H9 (cell line): Measurements from ENCODE around the gene LINC01488. TPM values are rescaled to one million over a fixed set of nuclear protein-coding genes. Genes with fewer than 3 reads are reported as not detected.

Experiments used
- DNase-seq: peaks from one replicate; pipeline ENCODE4 v3.0.0-alpha.2; 2017
- H2AFZ ChIP-seq: one replicate; pipeline ENCODE4 v1.6.1; 2013; ENCODE audit warnings: mild to moderate bottlenecking, low read length, control low read depth, moderate library complexity
- H2AK5ac ChIP-seq: 2 replicates; pipeline ENCODE4 v1.6.1; 2013; ENCODE audit warnings: low read length, control low read depth, mixed read lengths; ENCODE audit not compliant: insufficient read length
- H2BK120ac ChIP-seq: one replicate; pipeline ENCODE4 v1.6.1; 2013; ENCODE audit warnings: low read depth, mild to moderate bottlenecking, low read length, control low read depth, inconsistent platforms; ENCODE audit not compliant: poor library complexity, severe bottlenecking
- H2BK12ac ChIP-seq: 2 replicates; pipeline ENCODE4 v1.6.1; 2013; ENCODE audit warnings: low read length, control low read depth, mixed read lengths, low read depth; ENCODE audit not compliant: insufficient read length
- H2BK15ac ChIP-seq: 2 replicates; pipeline ENCODE4 v1.6.1; 2013; ENCODE audit warnings: low read depth, low read length, control low read depth
- H2BK20ac ChIP-seq: one replicate; pipeline ENCODE4 v1.6.1; 2013; ENCODE audit warnings: low read depth, mild to moderate bottlenecking, low read length, control low read depth, inconsistent platforms; ENCODE audit not compliant: poor library complexity, severe bottlenecking
- H2BK5ac ChIP-seq: 2 replicates; pipeline ENCODE4 v1.6.1; 2013; ENCODE audit warnings: low read length, control low read depth, mixed read lengths; ENCODE audit not compliant: insufficient read length
- H3K14ac ChIP-seq: 2 replicates; pipeline ENCODE4 v1.6.1; 2013; ENCODE audit warnings: low read length, control low read depth; ENCODE audit not compliant: insufficient read depth
- H3K18ac ChIP-seq: 2 replicates; pipeline ENCODE4 v1.6.1; 2013; ENCODE audit warnings: low read depth, mild to moderate bottlenecking, mixed read lengths, low read length, control low read depth; ENCODE audit not compliant: insufficient read length
- H3K23ac ChIP-seq: 2 replicates; pipeline ENCODE4 v1.6.1; 2013; ENCODE audit warnings: low read length, control low read depth, mixed read lengths, low read depth; ENCODE audit not compliant: insufficient read length
- H3K23me2 ChIP-seq: 2 replicates; pipeline ENCODE4 v1.6.1; 2013; ENCODE audit warnings: low read depth, mild to moderate bottlenecking, mixed read lengths, low read length, control low read depth; ENCODE audit not compliant: insufficient read length, poor library complexity, severe bottlenecking
- H3K27ac ChIP-seq: 2 replicates; pipeline ENCODE4 v1.5.1; 2013; ENCODE audit warnings: low read length, control low read depth, mixed read lengths, low read depth; ENCODE audit not compliant: insufficient read length
- H3K27me3 ChIP-seq: 2 replicates; pipeline ENCODE4 v1.6.1; 2013; ENCODE audit warnings: low read length, control low read depth, inconsistent platforms; ENCODE audit not compliant: insufficient read depth
- H3K4ac ChIP-seq: 2 replicates; pipeline ENCODE4 v1.6.1; 2013; ENCODE audit warnings: low read depth, mild to moderate bottlenecking, control low read depth, inconsistent platforms, low read length, moderate library complexity
- H3K4me1 ChIP-seq: 2 replicates; pipeline ENCODE4 v1.6.1; 2013; ENCODE audit warnings: low read length, control low read depth, inconsistent platforms; ENCODE audit not compliant: insufficient read depth
- H3K4me2 ChIP-seq: 2 replicates; pipeline ENCODE4 v1.6.1; 2013; ENCODE audit warnings: low read length, control low read depth, mixed read lengths; ENCODE audit not compliant: insufficient read length, insufficient read depth
- H3K56ac ChIP-seq: 2 replicates; pipeline ENCODE4 v1.6.1; 2013; ENCODE audit warnings: low read depth, mild to moderate bottlenecking, mixed read lengths, low read length, control low read depth; ENCODE audit not compliant: insufficient read length
- H3K79me1 ChIP-seq: 2 replicates; pipeline ENCODE4 v1.6.1; 2013; ENCODE audit warnings: low read depth, mild to moderate bottlenecking, moderate library complexity, low read length, control low read depth, inconsistent platforms; ENCODE audit not compliant: insufficient read depth, poor library complexity, severe bottlenecking
- H3K79me2 ChIP-seq: 2 replicates; pipeline ENCODE4 v1.6.1; 2013; ENCODE audit warnings: low read length, control low read depth, inconsistent platforms; ENCODE audit not compliant: insufficient read depth
- H3K9ac ChIP-seq: 2 replicates; pipeline ENCODE4 v1.6.1; 2013; ENCODE audit warnings: low read length, control low read depth, mixed read lengths; ENCODE audit not compliant: insufficient read length; ENCODE audit errors: extremely low read depth
- H3K9me3 ChIP-seq: one replicate; pipeline ENCODE4 v1.6.1; 2013; ENCODE audit warnings: low read depth, low read length, inconsistent platforms; ENCODE audit not compliant: control insufficient read depth
- H3T11ph ChIP-seq: one replicate; pipeline ENCODE4 v1.6.1; 2013; ENCODE audit warnings: mild to moderate bottlenecking, low read length, control low read depth, inconsistent platforms
- H4K20me1 ChIP-seq: one replicate; pipeline ENCODE4 v1.6.1; 2013; ENCODE audit not compliant: control insufficient read depth, insufficient read length, insufficient read depth
- H4K5ac ChIP-seq: 2 replicates; pipeline ENCODE4 v1.6.1; 2013; ENCODE audit warnings: low read depth, mild to moderate bottlenecking, mixed read lengths, low read length, control low read depth; ENCODE audit not compliant: insufficient read length
- H4K8ac ChIP-seq: replicated peaks from 2 replicates; pipeline ENCODE4 v1.6.1; 2013; ENCODE audit warnings: low read length, control low read depth, mixed read lengths, low read depth; ENCODE audit not compliant: insufficient read length
- H4K91ac ChIP-seq: 2 replicates; pipeline ENCODE4 v1.6.1; 2013; ENCODE audit warnings: low read depth, mild to moderate bottlenecking, moderate library complexity, mixed read lengths, low read length, control low read depth; ENCODE audit not compliant: insufficient read length
- H3K27ac Mint-ChIP-seq, 3 experiments: 2 replicates in 2 of 3; 3 replicates in 1 of 3; pipeline ENCODE4 v1.8.0; 2020 to 2021; ENCODE audit warnings: mixed read lengths in 3 of 3, mild to moderate bottlenecking in 1 of 3, moderate library complexity in 1 of 3
- H3K27me3 Mint-ChIP-seq: 2 replicates; pipeline ENCODE4 v1.8.0; 2021; ENCODE audit warnings: low read depth, mild to moderate bottlenecking, moderate library complexity, mixed read lengths
- H3K36me3 Mint-ChIP-seq, 3 experiments: 2 replicates in 2 of 3; 3 replicates in 1 of 3; pipeline ENCODE4 v1.8.0; 2020 to 2021; ENCODE audit warnings: low read depth in 3 of 3, mixed read lengths in 3 of 3; ENCODE audit not compliant: insufficient read depth in 1 of 3
- H3K4me1 Mint-ChIP-seq, 2 experiments: 2 replicates each; pipeline ENCODE4 v1.8.0; 2020; ENCODE audit warnings: mixed read lengths in 2 of 2
- H3K4me3 Mint-ChIP-seq, 2 experiments: 2 replicates in 1 of 2; 3 replicates in 1 of 2; pipeline ENCODE4 v1.8.0; 2020 to 2021; ENCODE audit warnings: mild to moderate bottlenecking in 2 of 2, mixed read lengths in 2 of 2, moderate library complexity in 1 of 2
- H3K9me3 Mint-ChIP-seq, 2 experiments: 2 replicates in 1 of 2; 3 replicates in 1 of 2; pipeline ENCODE4 v1.8.0; 2020; ENCODE audit warnings: mild to moderate bottlenecking in 2 of 2, mixed read lengths in 2 of 2, moderate library complexity in 1 of 2
- CTCF ChIP-seq: fragments of 200-600 bp; sonication (generic); conservative IDR thresholded peaks from 3 replicates; pipeline ENCODE4 v1.8.0; 2021; ENCODE audit warnings: antibody characterized with exemption, mild to moderate bottlenecking
- WGBS: extraction: QIAGEN DNeasy Blood & Tissue Kit; methylation state at CpG from one replicate; pipeline ENCODE4 v1.1.7; 2013; ENCODE audit warnings: missing lambda C conversion rate, low lambda C conversion rate, mixed read lengths; ENCODE audit not compliant: insufficient read length; ENCODE audit errors: extremely low coverage; 5-methylcytosine and 5-hydroxymethylcytosine counted together
- total RNA-seq: library from RNA; stranded (reverse); gene quantifications from 2 replicates; pipeline ENCODE4 v1.2.1, GENCODE V29; 2021

LINC01488 gene
- total RNA-seq, 1 experiment from 2014 or later = not detected

GRCh38 chr11:69509846-69510390 is 28.5 kb downstream of the LINC01488 start:
- WGBS = no CpG with 5 or more reads among the region's 10 CpGs
- H2BK5ac ChIP-seq = no peak overlapping the region
- no peaks in the 10 kb centered on the region for H3K9me3 ChIP-seq
- H3K27ac ChIP-seq = no peak overlapping the region
- H2BK15ac ChIP-seq = no peak overlapping the region
- no peak overlapping the region for H3K9ac ChIP-seq
- no peak overlapping the region for H3K18ac ChIP-seq
- H2BK120ac ChIP-seq = no peak overlapping the region
- no peak overlapping the region for H3T11ph ChIP-seq
- peaks cover 5% of the 10 kb centered on the region for H3K27me3 Mint-ChIP-seq
- TF ChIP-seq CTCF = no peak
- no peak overlapping the region for H3K56ac ChIP-seq
- peaks cover 4% of the 10 kb centered on the region in 2 experiments; a peak in 3 of 5 replicates for H3K9me3 Mint-ChIP-seq
- H4K20me1 ChIP-seq = no peaks in the 10 kb centered on the region
- H3K79me2 ChIP-seq = no peaks in the 10 kb centered on the region
- no peaks in the 10 kb centered on the region for H3K4me1 ChIP-seq
- DNase-seq = no peak
- no peaks in the 10 kb centered on the region for H3K23me2 ChIP-seq
- H3K4me3 Mint-ChIP-seq = no peak overlapping the region
- H3K4me2 ChIP-seq = no peak overlapping the region
- no peak overlapping the region for H3K23ac ChIP-seq
- no peak overlapping the region for H4K5ac ChIP-seq
- no peaks in the 10 kb centered on the region for H3K27me3 ChIP-seq
- no peak overlapping the region for H2AFZ ChIP-seq
- no peak overlapping the region for H4K8ac ChIP-seq
- H3K36me3 Mint-ChIP-seq = peaks cover 0 to 3% (median 0%) of the 10 kb centered on the region in 3 experiments; a peak in 3 of 7 replicates
- no peak overlapping the region for H2BK20ac ChIP-seq
- no peak overlapping the region for H2AK5ac ChIP-seq
- H3K14ac ChIP-seq = no peak overlapping the region; the same call in 1 of the 2 replicates
- no peak overlapping the region for H4K91ac ChIP-seq
- H2BK12ac ChIP-seq = no peak overlapping the region
- no peaks in the 10 kb centered on the region for H3K79me1 ChIP-seq
- H3K27ac Mint-ChIP-seq = peak overlapping the region in 1 of 3 experiments; percentile 72; a peak in 2 of 7 replicates
- H3K4ac ChIP-seq = no peak overlapping the region
- H3K4me1 Mint-ChIP-seq = peaks cover 2 to 4% of the 10 kb centered on the region in 2 experiments; a peak in 3 of 4 replicates
